Brain microvascular endothelial cell (primary cell): Measurements from ENCODE around the gene POU2F1.

Source experiments
- DNase-seq: peaks from one replicate; pipeline ENCODE4 v3.0.0-alpha.2; 2020
- H3K27ac ChIP-seq: fragments of 250-450 bp; sonication (Bioruptor Pico); 2 replicates; pipeline ENCODE4 v1.5.1; 2020; ENCODE audit warnings: mild to moderate bottlenecking, moderate library complexity
- H3K27me3 ChIP-seq: fragments of 250-450 bp; sonication (Bioruptor Pico); replicated peaks from 2 replicates; pipeline ENCODE4 v1.5.1; 2020; ENCODE audit warnings: mild to moderate bottlenecking
- H3K36me3 ChIP-seq: fragments of 250-450 bp; sonication (Bioruptor Pico); replicated peaks from 2 replicates; pipeline ENCODE4 v1.5.1; 2020; ENCODE audit warnings: mild to moderate bottlenecking
- H3K4me3 ChIP-seq: 2 replicates; pipeline ENCODE4 v1.5.1; 2011; ENCODE audit warnings: low read depth, mild to moderate bottlenecking, control low read depth, low read length, moderate library complexity
- CTCF ChIP-seq: IDR thresholded peaks from 2 replicates; pipeline ENCODE4 v1.5.1; 2011; ENCODE audit warnings: low read depth, mild to moderate bottlenecking, moderate library complexity, low read length, control low read depth, inconsistent platforms; ENCODE audit errors: missing control alignments
- in situ Hi-C: cut with HindIII; loops from 2 replicates; pipeline ENCODE4 v1.10.0; 2017; ENCODE audit warnings: low sequenced_read_pairs, low pct_ligation_motif_present

The POU2F1 gene

GRCh38 chr1:167467752-167468151 is 247.1 kb downstream of the POU2F1 start:
- Histone ChIP-seq H3K36me3 (no peaks in the 10 kb centered on the region), H3K27ac (no peak overlapping the region), H3K27me3 (no peaks in the 10 kb centered on the region), H3K4me3 (no peak overlapping the region)
- in situ Hi-C loops, result no loop called here
- no peak for DNase-seq
- no peak for TF ChIP-seq CTCF

- in situ Hi-C loops, result no loop called here
- H3K27ac ChIP-seq, result no peak overlapping the region
These were observed 248.7 kb downstream of the POU2F1 start for GRCh38 chr1:167469280-167469965.

GRCh38 chr1:167471568-167471967 is 250.9 kb downstream of the POU2F1 start:
- no peak for DNase-seq
- no peak for TF ChIP-seq CTCF
- Histone ChIP-seq H3K27me3 (no peaks in the 10 kb centered on the region), H3K27ac (no peak overlapping the region), H3K4me3 (no peak overlapping the region), H3K36me3 (no peaks in the 10 kb centered on the region)
- in situ Hi-C loops, result no loop called here

More at GRCh38 chr1:167469280-167469965, 248.7 kb downstream of the POU2F1 start:
- no peaks in the 10 kb centered on the region for H3K36me3 ChIP-seq
- no peak for DNase-seq
- TF ChIP-seq CTCF, result no peak
- no peak overlapping the region for H3K4me3 ChIP-seq
- H3K27me3 ChIP-seq, result no peaks in the 10 kb centered on the region

GRCh38 chr1:167472752-167473521 is 252.3 kb downstream of the POU2F1 start:
- no peaks in the 10 kb centered on the region for H3K27me3 ChIP-seq
- H3K4me3 ChIP-seq, result no peak overlapping the region
- no peak for DNase-seq
- no peak overlapping the region for H3K27ac ChIP-seq
- in situ Hi-C loops, result no loop called here
- H3K36me3 ChIP-seq, result no peaks in the 10 kb centered on the region
- no peak for TF ChIP-seq CTCF

GRCh38 chr1:167473761-167474160 is 253.1 kb downstream of the POU2F1 start:
- H3K27me3 ChIP-seq, result no peaks in the 10 kb centered on the region
- H3K27ac ChIP-seq, result no peak overlapping the region
- in situ Hi-C loops, result no loop called here
- no peaks in the 10 kb centered on the region for H3K36me3 ChIP-seq
- H3K4me3 ChIP-seq, result no peak overlapping the region
- no peak for TF ChIP-seq CTCF
- no peak for DNase-seq
